Neural cell (in vitro differentiated cells): ENCODE data around the gene KIF16B. TPM values are rescaled to one million over a fixed set of nuclear protein-coding genes. Genes with fewer than 3 reads are reported as not detected.

Experiments used
- H2AFZ ChIP-seq: fragments of 200-600, 300-800 bp; sonication (generic), shearing (Covaris generic); 2 replicates; pipeline ENCODE4 v1.6.0; 2014; ENCODE audit warnings: low read depth, mild to moderate bottlenecking, antibody characterized with exemption, low read length, moderate library complexity
- H3F3A ChIP-seq: fragments of 200-600 bp; shearing (Covaris generic); 2 replicates; pipeline ENCODE4 v1.6.1; 2016; ENCODE audit warnings: mild to moderate bottlenecking, moderate library complexity, mixed read lengths, antibody characterized with exemption, low read length; ENCODE audit not compliant: insufficient read depth, poor library complexity, severe bottlenecking
- H3K27ac ChIP-seq: fragments of 200-600, 300-800 bp; sonication (generic), shearing (Covaris generic); 2 replicates; pipeline ENCODE4 v1.5.1; 2014; ENCODE audit warnings: mild to moderate bottlenecking, low read length, moderate library complexity
- H3K27me3 ChIP-seq: fragments of 300-800, 200-600 bp; sonication (generic), shearing (Covaris generic); 2 replicates; pipeline ENCODE4 v1.6.0; 2014; ENCODE audit warnings: mild to moderate bottlenecking, low read depth, low read length, moderate library complexity; ENCODE audit not compliant: insufficient read depth
- H3K36me3 ChIP-seq: fragments of 300-800, 200-600 bp; sonication (generic), shearing (Covaris generic); 2 replicates; pipeline ENCODE4 v1.5.1; 2014; ENCODE audit warnings: mild to moderate bottlenecking, antibody characterized with exemption, low read length, moderate library complexity; ENCODE audit not compliant: insufficient read depth
- H3K4me2 ChIP-seq: fragments of 300-800, 200-600 bp; sonication (generic), shearing (Covaris generic); 2 replicates; pipeline ENCODE4 v1.6.0; 2014; ENCODE audit warnings: mild to moderate bottlenecking, low read length
- H3K4me3 ChIP-seq: fragments of 300-800, 200-600 bp; sonication (generic), shearing (Covaris generic); 2 replicates; pipeline ENCODE4 v1.5.1; 2014; ENCODE audit warnings: mild to moderate bottlenecking, low read length, moderate library complexity
- H3K79me2 ChIP-seq: fragments of 200-600 bp; shearing (Covaris generic); replicated peaks from 2 replicates; pipeline ENCODE4 v1.6.0; 2014; ENCODE audit warnings: mild to moderate bottlenecking, low read length, moderate library complexity; ENCODE audit not compliant: insufficient read depth
- H3K9ac ChIP-seq: fragments of 300-800, 200-600 bp; sonication (generic), shearing (Covaris generic); 2 replicates; pipeline ENCODE4 v1.6.1; 2016; ENCODE audit warnings: mild to moderate bottlenecking, low read length, mixed read lengths
- H3K9me2 ChIP-seq: fragments of 200-600 bp; shearing (Covaris generic); 2 replicates; pipeline ENCODE4 v1.6.1; 2016; ENCODE audit warnings: mild to moderate bottlenecking, low read length, mixed read lengths; ENCODE audit not compliant: insufficient read depth
- H3K9me3 ChIP-seq: fragments of 200-600, 300-800 bp; sonication (generic), shearing (Covaris generic); 2 replicates; pipeline ENCODE4 v1.6.1; 2016; ENCODE audit warnings: mild to moderate bottlenecking, mixed run types, low read length, moderate library complexity, mixed read lengths
- H4K20me1 ChIP-seq: fragments of 200-600 bp; shearing (Covaris generic); 2 replicates; pipeline ENCODE4 v1.6.1; 2016; ENCODE audit warnings: mild to moderate bottlenecking, mixed run types; ENCODE audit not compliant: insufficient read depth
- CTCF ChIP-seq: fragments of 450-650 bp; IDR thresholded peaks from 2 replicates; pipeline ENCODE4 v1.5.1; 2014; ENCODE audit warnings: antibody characterized with exemption, mild to moderate bottlenecking, moderate library complexity; ENCODE audit not compliant: poor library complexity, severe bottlenecking
- EP300 ChIP-seq: fragments of 450-650 bp; conservative IDR thresholded peaks from 2 replicates; pipeline ENCODE4 v1.6.1; 2014; ENCODE audit warnings: antibody characterized with exemption, mild to moderate bottlenecking, moderate library complexity; ENCODE audit not compliant: poor library complexity, severe bottlenecking
- EZH2 ChIP-seq: fragments of 200-600, 300-800 bp; shearing (Covaris generic), sonication (generic); IDR thresholded peaks from 2 replicates; pipeline ENCODE4 v1.6.1; 2014; ENCODE audit warnings: antibody characterized with exemption, low read length, borderline replicate concordance, mild to moderate bottlenecking; ENCODE audit not compliant: insufficient read depth, poor library complexity, severe bottlenecking
- MXI1 ChIP-seq: fragments of 450-650 bp; conservative IDR thresholded peaks from 2 replicates; pipeline ENCODE4 v1.6.1; 2014; ENCODE audit warnings: antibody characterized with exemption, mild to moderate bottlenecking; ENCODE audit not compliant: poor library complexity, severe bottlenecking
- POLR2AphosphoS5 ChIP-seq: IDR thresholded peaks from 2 replicates; pipeline ENCODE4 v1.6.1; 2012
- RAD21 ChIP-seq: fragments of 450-650 bp; conservative IDR thresholded peaks from 2 replicates; pipeline ENCODE4 v1.6.1; 2014; ENCODE audit warnings: antibody characterized with exemption, mild to moderate bottlenecking, moderate library complexity
- REST ChIP-seq: IDR thresholded peaks from 2 replicates; pipeline ENCODE4 v1.6.1; 2012; ENCODE audit warnings: borderline replicate concordance
- SMC3 ChIP-seq: fragments of 450-650 bp; conservative IDR thresholded peaks from 2 replicates; pipeline ENCODE4 v1.6.1; 2014; ENCODE audit warnings: antibody characterized with exemption, mild to moderate bottlenecking, moderate library complexity; ENCODE audit not compliant: poor library complexity
- TAF1 ChIP-seq: IDR thresholded peaks from 2 replicates; pipeline ENCODE4 v1.6.1; 2012; ENCODE audit warnings: low read depth
- polyA plus RNA-seq: library from polyadenylated mRNA; depleted of rRNA; stranded (reverse); fragments of >200 nt; gene quantifications from 2 replicates; pipeline ENCODE4 v1.2.3, GENCODE V29; 2014

Gene KIF16B
- polyA plus RNA-seq, 1 donor from 2014 or later = 3.8 TPM

GRCh38 chr20:16316513-16316912, 256.7 kb downstream of the KIF16B start:
- Histone ChIP-seq H3K36me3 (no peaks in the 10 kb centered on the region), H2AFZ (no peak overlapping the region), H3K9ac (no peak overlapping the region), H3F3A (no peaks in the 10 kb centered on the region), H3K79me2 (no peaks in the 10 kb centered on the region), H4K20me1 (no peaks in the 10 kb centered on the region), H3K9me2 (no peaks in the 10 kb centered on the region), H3K27me3 (no peaks in the 10 kb centered on the region), H3K27ac (no peak overlapping the region), H3K4me2 (no peak overlapping the region), H3K4me3 (no peak overlapping the region), H3K9me3 (no peaks in the 10 kb centered on the region)
- TF ChIP-seq SMC3 = no peak
- no peak for TF ChIP-seq POLR2AphosphoS5
- TF ChIP-seq MXI1 = no peak
- TF ChIP-seq TAF1 = no peak
- TF ChIP-seq REST = no peak
- no peak for TF ChIP-seq EZH2
- TF ChIP-seq RAD21 = no peak
- no peak for TF ChIP-seq EP300
- no peak for TF ChIP-seq CTCF

DNA sequence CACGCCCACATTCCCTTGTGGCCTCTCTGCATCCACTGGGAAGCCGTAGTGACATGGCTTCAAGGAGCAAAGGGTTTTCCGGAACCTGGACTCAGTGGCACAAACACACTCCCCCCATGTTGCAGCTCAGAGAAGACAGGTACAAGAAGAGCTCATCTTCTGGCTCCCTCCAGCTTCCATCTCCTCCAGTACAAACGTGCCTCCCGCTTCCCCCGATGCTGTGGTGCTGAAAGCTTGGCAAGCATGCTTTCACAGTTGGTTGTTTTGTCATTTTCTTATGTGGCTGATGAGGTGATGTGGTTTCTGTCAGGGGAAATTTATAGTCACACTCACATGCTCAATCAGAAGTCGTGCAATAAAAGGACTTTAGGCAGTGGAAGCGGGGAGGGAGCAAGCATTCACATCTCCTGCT, 258.5 kb downstream of the KIF16B start:
- no peak overlapping the region for H3K4me2 ChIP-seq
- H3K27ac ChIP-seq = no peak overlapping the region
- no peaks in the 10 kb centered on the region for H3K9me2 ChIP-seq
- no peaks in the 10 kb centered on the region for H3K79me2 ChIP-seq
- H4K20me1 ChIP-seq = no peaks in the 10 kb centered on the region
- no peaks in the 10 kb centered on the region for H3F3A ChIP-seq
- no peaks in the 10 kb centered on the region for H3K27me3 ChIP-seq
- TF ChIP-seq RAD21 (no peak), CTCF (no peak), SMC3 (no peak), TAF1 (no peak), EZH2 (no peak), EP300 (no peak), MXI1 (no peak), POLR2AphosphoS5 (no peak), REST (no peak)
- H2AFZ ChIP-seq = no peak overlapping the region
- H3K9ac ChIP-seq = no peak overlapping the region
- no peak overlapping the region for H3K4me3 ChIP-seq
- H3K36me3 ChIP-seq = no peaks in the 10 kb centered on the region
- H3K9me3 ChIP-seq = no peaks in the 10 kb centered on the region
